ENCODE measurements around the gene IGF2R.

GRCh38 chr6:160135907-160136655 lies 167.2 kb downstream of the IGF2R start:
- no peak for TF ChIP-seq POLR2A (IDR thresholded peaks at IDR 0.05)
- TF ChIP-seq CTCF (IDR thresholded peaks at IDR 0.05) = no peak
